ENCODE data around the gene AMFR.

AMFR gene

GRCh38 chr16:56349711-56350161, 75.6 kb downstream of the AMFR start:
- Histone ChIP-seq H3K4me2 (ENCODE audit: low read length) (no peak overlapping the region), H3K4me3 (ENCODE audit: low read depth, low read length) (no peak overlapping the region), H3K4me1 (no peaks in the 10 kb centered on the region), H3K36me3 (ENCODE audit: control insufficient read depth, insufficient read depth, low read length) (no peaks in the 10 kb centered on the region), H3K9ac (no peak overlapping the region), H3K27ac (no peak overlapping the region), H2AFZ (no peak overlapping the region), H3K27me3 (ENCODE audit: control insufficient read depth, insufficient read depth, low read length) (no peaks in the 10 kb centered on the region), H3K9me3 (ENCODE audit: control insufficient read depth, low read length) (no peaks in the 10 kb centered on the region), H3K79me2 (no peaks in the 10 kb centered on the region)
- no peak for TF ChIP-seq CTCF (IDR thresholded peaks at IDR 0.05)

GRCh38 chr16:56349086-56349415, 76.3 kb downstream of the AMFR start:
- H3K27me3 ChIP-seq (ENCODE audit: control insufficient read depth, insufficient read depth, low read length) = no peaks in the 10 kb centered on the region
- H3K79me2 ChIP-seq = no peaks in the 10 kb centered on the region
- H3K4me1 ChIP-seq = no peaks in the 10 kb centered on the region
- no peak overlapping the region for H2AFZ ChIP-seq
- no peak overlapping the region for H3K9ac ChIP-seq
- no peak overlapping the region for H3K4me3 ChIP-seq (ENCODE audit: low read depth, low read length)
- no peaks in the 10 kb centered on the region for H3K9me3 ChIP-seq (ENCODE audit: control insufficient read depth, low read length)
- no peak overlapping the region for H3K27ac ChIP-seq
- no peak for TF ChIP-seq CTCF (IDR thresholded peaks at IDR 0.05)
- H3K36me3 ChIP-seq (ENCODE audit: control insufficient read depth, insufficient read depth, low read length) = no peaks in the 10 kb centered on the region
- H3K4me2 ChIP-seq (ENCODE audit: low read length) = no peak overlapping the region

- H3K9me3 ChIP-seq (ENCODE audit: control insufficient read depth, low read length) = no peaks in the 10 kb centered on the region
- no peaks in the 10 kb centered on the region for H3K79me2 ChIP-seq
- H2AFZ ChIP-seq = no peak overlapping the region
- no peaks in the 10 kb centered on the region for H3K4me1 ChIP-seq
- H3K4me3 ChIP-seq (ENCODE audit: low read depth, low read length) = no peak overlapping the region
- H3K9ac ChIP-seq = no peak overlapping the region
- H3K4me2 ChIP-seq (ENCODE audit: low read length) = no peak overlapping the region
- H3K36me3 ChIP-seq (ENCODE audit: control insufficient read depth, insufficient read depth, low read length) = no peaks in the 10 kb centered on the region
- no peak for TF ChIP-seq CTCF (IDR thresholded peaks at IDR 0.05)
- no peaks in the 10 kb centered on the region for H3K27me3 ChIP-seq (ENCODE audit: control insufficient read depth, insufficient read depth, low read length)
- H3K27ac ChIP-seq = no peak overlapping the region
These were observed 76.9 kb downstream of the AMFR start for GRCh38 chr16:56348168-56349085.

- Histone ChIP-seq H3K79me2 (no peaks in the 10 kb centered on the region), H3K4me1 (no peaks in the 10 kb centered on the region), H3K27ac (no peak overlapping the region), H3K36me3 (ENCODE audit: control insufficient read depth, insufficient read depth, low read length) (no peaks in the 10 kb centered on the region), H3K4me2 (ENCODE audit: low read length) (no peak overlapping the region), H2AFZ (no peak overlapping the region), H3K9me3 (ENCODE audit: control insufficient read depth, low read length) (no peaks in the 10 kb centered on the region), H3K9ac (no peak overlapping the region), H3K4me3 (ENCODE audit: low read depth, low read length) (no peak overlapping the region), H3K27me3 (ENCODE audit: control insufficient read depth, insufficient read depth, low read length) (no peaks in the 10 kb centered on the region)
- TF ChIP-seq CTCF (IDR thresholded peaks at IDR 0.05) = no peak
These were observed 77.7 kb downstream of the AMFR start for GRCh38 chr16:56347670-56348069.

- Histone ChIP-seq H2AFZ (no peak overlapping the region), H3K79me2 (no peaks in the 10 kb centered on the region), H3K4me1 (no peaks in the 10 kb centered on the region), H3K4me2 (ENCODE audit: low read length) (no peak overlapping the region), H3K9ac (no peak overlapping the region), H3K27ac (no peak overlapping the region), H3K4me3 (ENCODE audit: low read depth, low read length) (no peak overlapping the region), H3K27me3 (ENCODE audit: control insufficient read depth, insufficient read depth, low read length) (no peaks in the 10 kb centered on the region), H3K36me3 (ENCODE audit: control insufficient read depth, insufficient read depth, low read length) (no peaks in the 10 kb centered on the region), H3K9me3 (ENCODE audit: control insufficient read depth, low read length) (no peaks in the 10 kb centered on the region)
- TF ChIP-seq CTCF (IDR thresholded peaks at IDR 0.05) = no peak
These were observed 78.2 kb downstream of the AMFR start for GRCh38 chr16:56347166-56347565.

All from parathyroid adenoma (tissue), 2 donors.